Measurements from ENCODE around the gene CD3E. TPM values are rescaled to one million over a fixed set of nuclear protein-coding genes. Genes with fewer than 3 reads are reported as not detected.
A peak's percentile ranks its signal among the peaks of the same experiment; 100 is the strongest.

Gene CD3E
- total RNA-seq = not detected in 2 replicates
- long read RNA-seq = 0 reads

DNA sequence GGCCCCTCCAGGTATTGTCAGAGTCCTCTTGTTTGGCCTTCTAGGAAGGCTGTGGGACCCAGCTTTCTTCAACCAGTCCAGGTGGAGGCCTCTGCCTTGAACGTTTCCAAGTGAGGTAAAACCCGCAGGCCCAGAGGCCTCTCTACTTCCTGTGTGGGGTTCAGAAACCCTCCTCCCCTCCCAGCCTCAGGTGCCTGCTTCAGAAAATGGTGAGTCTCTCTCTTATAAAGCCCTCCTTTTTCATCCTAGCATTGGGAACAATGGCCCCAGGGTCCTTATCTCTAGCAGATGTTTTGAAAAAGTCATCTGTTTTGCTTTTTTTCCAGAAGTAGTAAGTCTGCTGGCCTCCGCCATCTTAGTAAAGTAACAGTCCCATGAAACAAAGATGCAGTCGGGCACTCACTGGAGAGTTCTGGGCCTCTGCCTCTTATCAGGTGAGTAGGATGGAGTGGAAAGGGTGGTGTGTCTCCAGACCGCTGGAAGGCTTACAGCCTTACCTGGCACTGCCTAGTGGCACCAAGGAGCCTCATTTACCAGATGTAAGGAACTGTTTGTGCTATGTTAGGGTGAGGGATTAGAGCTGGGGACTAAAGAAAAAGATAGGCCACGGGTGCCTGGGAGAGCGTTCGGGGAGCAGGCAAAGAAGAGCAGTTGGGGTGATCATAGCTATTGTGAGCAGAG lies at the start of gene CD3E:
CD3E (plus strand) TSS at position 163 of the 681 bp plus-strand sequence; CDS start at position 386, 223 bp downstream.
- H3K27me3 Mint-ChIP-seq (ENCODE audit: low read depth) = peaks cover 50% of the 10 kb centered on the region
- H3K4me1 Mint-ChIP-seq = no peaks in the 10 kb centered on the region
- H3K9me3 Mint-ChIP-seq = no peaks in the 10 kb centered on the region
- no peak for DNase-seq (ENCODE audit: low read depth, low spot score)
- no peak within 1 kb of the TSS for H3K27ac Mint-ChIP-seq (ENCODE audit: unreplicated experiment)
- no peaks in the 10 kb centered on the region for H3K36me3 Mint-ChIP-seq (ENCODE audit: low read depth)
- TF ChIP-seq, protein P1, sequence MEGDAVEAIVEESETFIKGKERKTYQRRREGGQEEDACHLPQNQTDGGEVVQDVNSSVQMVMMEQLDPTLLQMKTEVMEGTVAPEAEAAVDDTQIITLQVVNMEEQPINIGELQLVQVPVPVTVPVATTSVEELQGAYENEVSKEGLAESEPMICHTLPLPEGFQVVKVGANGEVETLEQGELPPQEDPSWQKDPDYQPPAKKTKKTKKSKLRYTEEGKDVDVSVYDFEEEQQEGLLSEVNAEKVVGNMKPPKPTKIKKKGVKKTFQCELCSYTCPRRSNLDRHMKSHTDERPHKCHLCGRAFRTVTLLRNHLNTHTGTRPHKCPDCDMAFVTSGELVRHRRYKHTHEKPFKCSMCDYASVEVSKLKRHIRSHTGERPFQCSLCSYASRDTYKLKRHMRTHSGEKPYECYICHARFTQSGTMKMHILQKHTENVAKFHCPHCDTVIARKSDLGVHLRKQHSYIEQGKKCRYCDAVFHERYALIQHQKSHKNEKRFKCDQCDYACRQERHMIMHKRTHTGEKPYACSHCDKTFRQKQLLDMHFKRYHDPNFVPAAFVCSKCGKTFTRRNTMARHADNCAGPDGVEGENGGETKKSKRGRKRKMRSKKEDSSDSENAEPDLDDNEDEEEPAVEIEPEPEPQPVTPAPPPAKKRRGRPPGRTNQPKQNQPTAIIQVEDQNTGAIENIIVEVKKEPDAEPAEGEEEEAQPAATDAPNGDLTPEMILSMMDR (conservative IDR thresholded peaks at IDR 0.05) = no peak
- H3K4me3 Mint-ChIP-seq = no peak within 1 kb of the TSS

DNA sequence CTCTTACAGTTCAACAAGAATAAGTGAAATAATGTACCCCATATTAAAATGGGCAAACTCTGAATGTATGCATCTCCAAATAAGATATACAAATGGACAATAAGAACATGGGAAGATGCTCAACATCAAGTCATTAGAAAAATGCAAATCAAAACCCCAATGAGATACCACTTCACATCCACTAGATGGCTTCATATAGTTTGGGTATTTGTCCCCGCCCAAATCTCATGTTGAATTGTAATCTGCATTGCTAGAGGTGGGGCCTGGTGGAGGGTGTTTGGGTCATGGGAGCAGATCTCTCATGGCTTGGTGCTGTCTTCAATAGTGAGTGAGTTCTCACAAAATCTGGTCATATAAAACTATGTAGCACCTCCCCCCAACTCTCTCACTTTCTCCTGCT lies 46.1 kb upstream of the CD3E start:
- no peaks in the 10 kb centered on the region for H3K36me3 Mint-ChIP-seq (ENCODE audit: low read depth)
- DNase-seq (ENCODE audit: low read depth, low spot score) = no peak
- TF ChIP-seq, protein P1 (conservative IDR thresholded peaks at IDR 0.05) = peak; percentile 45

GRCh38 chr11:118259138-118259537 lies 45.4 kb upstream of the CD3E start:
- H3K4me1 Mint-ChIP-seq = peaks cover 7% of the 10 kb centered on the region
- no peaks in the 10 kb centered on the region for H3K36me3 Mint-ChIP-seq (ENCODE audit: low read depth)
- H3K27ac Mint-ChIP-seq (ENCODE audit: unreplicated experiment) = no peak overlapping the region
- peaks cover 3% of the 10 kb centered on the region for H3K9me3 Mint-ChIP-seq
- TF ChIP-seq, protein P1 (conservative IDR thresholded peaks at IDR 0.05) = no peak
- H3K4me3 Mint-ChIP-seq = no peak overlapping the region
- no peak for DNase-seq (ENCODE audit: low read depth, low spot score)
- H3K27me3 Mint-ChIP-seq (ENCODE audit: low read depth) = peaks cover 92% of the 10 kb centered on the region

More for the DNA sequence above, 46.1 kb upstream of the CD3E start:
- Mint-ChIP-seq H3K4me3 (no peak overlapping the region), H3K27me3 (ENCODE audit: low read depth) (peaks cover 85% of the 10 kb centered on the region), H3K9me3 (peaks cover 3% of the 10 kb centered on the region), H3K4me1 (peaks cover 7% of the 10 kb centered on the region), H3K27ac (ENCODE audit: unreplicated experiment) (no peak overlapping the region)

DNA sequence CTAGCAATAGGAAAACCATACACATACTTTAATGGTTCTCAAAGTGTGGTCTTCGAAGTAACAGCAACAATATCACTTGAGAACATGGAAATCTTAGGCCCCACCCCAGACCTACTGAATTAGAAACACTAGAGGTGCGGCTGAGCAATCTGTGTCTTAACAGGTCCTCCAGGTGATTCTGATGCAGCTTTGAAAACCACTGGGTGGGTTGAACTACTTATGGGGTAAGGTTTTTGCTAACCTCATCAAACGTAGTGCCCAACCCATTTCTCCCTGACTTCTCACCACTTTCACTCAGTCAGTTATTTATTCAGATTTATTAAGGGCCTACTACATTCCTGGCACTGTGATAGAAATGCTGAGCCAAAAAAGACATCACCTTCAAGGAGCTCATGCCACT lies 44.2 kb upstream of the CD3E start:
- H3K4me3 Mint-ChIP-seq = no peak overlapping the region
- TF ChIP-seq, protein P1 (conservative IDR thresholded peaks at IDR 0.05) = no peak
- H3K4me1 Mint-ChIP-seq = peaks cover 5% of the 10 kb centered on the region
- peaks cover 3% of the 10 kb centered on the region for H3K9me3 Mint-ChIP-seq
- H3K27me3 Mint-ChIP-seq (ENCODE audit: low read depth) = peaks cover 92% of the 10 kb centered on the region
- H3K36me3 Mint-ChIP-seq (ENCODE audit: low read depth) = no peaks in the 10 kb centered on the region
- no peak for DNase-seq (ENCODE audit: low read depth, low spot score)
- H3K27ac Mint-ChIP-seq (ENCODE audit: unreplicated experiment) = no peak overlapping the region

GRCh38 chr11:118263112-118263511 lies 41.4 kb upstream of the CD3E start:
- no peak for DNase-seq (ENCODE audit: low read depth, low spot score)
- Mint-ChIP-seq H3K36me3 (ENCODE audit: low read depth) (no peaks in the 10 kb centered on the region), H3K9me3 (peaks cover 3% of the 10 kb centered on the region), H3K4me3 (no peak overlapping the region), H3K27me3 (ENCODE audit: low read depth) (peaks cover 97% of the 10 kb centered on the region), H3K4me1 (peaks cover 5% of the 10 kb centered on the region), H3K27ac (ENCODE audit: unreplicated experiment) (no peak overlapping the region)
- TF ChIP-seq, protein P1 (conservative IDR thresholded peaks at IDR 0.05) = no peak
